Left ventricle myocardium inferior (tissue), 1 donor: ENCODE results near the gene PDE6G. TPM values are rescaled to one million over a fixed set of nuclear protein-coding genes. Genes with fewer than 3 reads are reported as not detected.

Experiments
- DNase-seq: peaks from one replicate; pipeline ENCODE4 v3.0.0-alpha.2; 2020
- H3K27ac ChIP-seq: fragments of 200-600 bp; replicated peaks from 2 replicates; pipeline ENCODE4 v1.8.0; 2021
- H3K27me3 ChIP-seq: fragments of 200-600 bp; 2 replicates; pipeline ENCODE4 v1.8.0; 2021; ENCODE audit warnings: low read depth
- H3K36me3 ChIP-seq: fragments of 200-600 bp; 2 replicates; pipeline ENCODE4 v1.8.0; 2021
- H3K4me1 ChIP-seq: fragments of 200-600 bp; 2 replicates; pipeline ENCODE4 v1.8.0; 2021
- H3K4me3 ChIP-seq: fragments of 200-600 bp; 2 replicates; pipeline ENCODE4 v1.8.0; 2021; ENCODE audit warnings: mild to moderate bottlenecking, moderate library complexity
- H3K9me3 ChIP-seq: fragments of 200-600 bp; replicated peaks from 2 replicates; pipeline ENCODE4 v1.8.0; 2021
- intact Hi-C: fragments of 100-400 bp; cut with micrococcal nuclease; formaldehyde crosslinking; loops from one replicate; pipeline ENCODE4 v1.11.0; 2022
- total RNA-seq: library from RNA; stranded (reverse); fragmentation: NEBNext Ultra II Directional; extraction: Animal tissue kit (Norgen Biotek cat#: 25700); gene quantifications from one replicate; pipeline ENCODE4 v1.2.1, GENCODE V29; 2021
- TF ChIP-seq, protein P1 (sequence below): fragments of 200-600 bp; IDR thresholded peaks from 2 replicates; pipeline ENCODE4 v1.8.0; 2021; ENCODE audit warnings: antibody characterized with exemption, mild to moderate bottlenecking, borderline replicate concordance
- donor health status: DM: no; HTN: yes; CAD: no; lungs with severe emphysema.

PDE6G gene
- total RNA-seq, 1 donor from 2014 or later: not detected

DNA sequence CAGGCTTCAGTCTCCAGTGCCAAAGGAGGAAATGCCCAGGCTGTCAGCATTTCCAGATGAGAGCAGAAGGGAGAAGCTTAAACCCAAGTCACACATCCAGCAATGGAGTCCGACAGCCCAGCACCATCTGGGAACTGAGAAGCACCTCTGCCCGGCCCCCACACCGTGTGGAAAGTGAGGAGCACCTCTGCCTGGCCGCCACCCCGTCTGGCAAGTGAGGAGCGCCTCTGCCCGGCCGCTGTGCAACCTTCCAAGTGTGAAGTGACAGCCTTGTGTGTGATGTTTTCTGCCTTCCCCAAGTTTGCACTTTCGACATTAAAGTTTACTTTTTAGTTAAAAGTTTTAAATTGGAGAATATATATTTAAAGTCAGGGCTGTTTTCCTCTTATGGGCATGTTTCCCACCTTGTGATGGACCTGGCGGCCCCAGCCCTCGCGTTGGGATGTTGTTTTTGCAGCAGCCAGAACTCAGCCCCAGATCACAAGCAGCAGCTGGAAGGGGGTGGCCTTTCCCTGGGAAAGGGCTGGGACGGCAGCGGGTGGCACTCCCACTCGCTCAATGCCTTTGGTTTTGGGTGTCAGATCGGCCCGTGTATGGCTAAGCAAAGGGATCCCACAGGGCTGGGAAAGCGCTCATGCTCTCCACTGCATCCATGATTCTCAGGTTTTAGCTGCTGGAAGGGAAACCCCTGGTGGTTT, 17.4 kb upstream of the PDE6G start:
- H3K4me1 ChIP-seq: no peaks in the 10 kb centered on the region
- H3K36me3 ChIP-seq: peaks cover 51% of the 10 kb centered on the region
- intact Hi-C loops: no loop called here
- no peaks in the 10 kb centered on the region for H3K27me3 ChIP-seq
- no peak for DNase-seq
- H3K9me3 ChIP-seq: no peaks in the 10 kb centered on the region
- H3K27ac ChIP-seq: no peak overlapping the region
- no peak overlapping the region for H3K4me3 ChIP-seq
- TF ChIP-seq, protein P1, sequence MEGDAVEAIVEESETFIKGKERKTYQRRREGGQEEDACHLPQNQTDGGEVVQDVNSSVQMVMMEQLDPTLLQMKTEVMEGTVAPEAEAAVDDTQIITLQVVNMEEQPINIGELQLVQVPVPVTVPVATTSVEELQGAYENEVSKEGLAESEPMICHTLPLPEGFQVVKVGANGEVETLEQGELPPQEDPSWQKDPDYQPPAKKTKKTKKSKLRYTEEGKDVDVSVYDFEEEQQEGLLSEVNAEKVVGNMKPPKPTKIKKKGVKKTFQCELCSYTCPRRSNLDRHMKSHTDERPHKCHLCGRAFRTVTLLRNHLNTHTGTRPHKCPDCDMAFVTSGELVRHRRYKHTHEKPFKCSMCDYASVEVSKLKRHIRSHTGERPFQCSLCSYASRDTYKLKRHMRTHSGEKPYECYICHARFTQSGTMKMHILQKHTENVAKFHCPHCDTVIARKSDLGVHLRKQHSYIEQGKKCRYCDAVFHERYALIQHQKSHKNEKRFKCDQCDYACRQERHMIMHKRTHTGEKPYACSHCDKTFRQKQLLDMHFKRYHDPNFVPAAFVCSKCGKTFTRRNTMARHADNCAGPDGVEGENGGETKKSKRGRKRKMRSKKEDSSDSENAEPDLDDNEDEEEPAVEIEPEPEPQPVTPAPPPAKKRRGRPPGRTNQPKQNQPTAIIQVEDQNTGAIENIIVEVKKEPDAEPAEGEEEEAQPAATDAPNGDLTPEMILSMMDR: no peak

DNA sequence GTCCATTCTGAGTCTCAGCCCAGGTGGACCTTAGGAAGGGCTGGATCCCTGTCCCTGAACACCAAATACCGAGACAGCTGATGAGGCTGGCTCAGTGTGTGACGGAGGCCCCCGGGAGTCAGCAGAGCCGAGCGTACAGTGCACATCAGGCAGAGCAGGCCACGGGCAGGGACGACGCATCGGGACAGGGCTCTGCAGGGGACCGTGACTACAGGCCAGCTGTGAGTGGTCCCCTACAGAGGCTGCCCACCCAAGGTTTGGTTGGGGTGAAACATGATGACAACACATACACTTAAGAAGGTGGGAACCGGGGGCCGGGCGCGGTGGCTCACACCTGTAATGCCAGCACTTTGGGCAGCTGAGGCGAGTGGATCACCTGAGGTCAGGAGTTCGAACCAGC, 16.6 kb upstream of the PDE6G start:
- intact Hi-C loops: no loop called here
- no peak overlapping the region for H3K4me3 ChIP-seq
- H3K4me1 ChIP-seq: peaks cover 5% of the 10 kb centered on the region
- H3K27ac ChIP-seq: no peak overlapping the region
- TF ChIP-seq, protein P1: no peak
- no peak for DNase-seq
- no peaks in the 10 kb centered on the region for H3K9me3 ChIP-seq
- no peaks in the 10 kb centered on the region for H3K27me3 ChIP-seq
- peaks cover 55% of the 10 kb centered on the region for H3K36me3 ChIP-seq

DNA sequence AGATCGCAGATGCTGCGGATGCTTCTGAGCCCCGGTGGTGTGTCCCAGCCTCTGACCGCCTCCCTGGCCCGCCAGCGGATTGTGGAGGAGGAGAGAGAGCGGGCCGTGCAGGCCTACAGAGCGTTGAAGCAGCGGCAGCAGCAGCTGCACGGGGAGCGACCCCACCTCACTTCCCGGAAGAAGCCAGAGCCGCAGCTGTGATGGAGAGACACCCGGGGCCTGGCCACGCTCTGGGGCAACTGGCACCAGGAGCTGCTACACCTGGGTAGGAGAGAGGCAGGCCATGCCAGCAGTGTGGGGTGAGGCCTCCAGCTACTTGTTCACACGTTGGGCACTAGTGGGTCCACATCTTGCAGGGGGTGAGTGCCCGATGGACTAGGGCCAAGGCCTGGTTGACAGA, 16.2 kb upstream of the PDE6G start:
- TF ChIP-seq, protein P1: no peak
- peaks cover 55% of the 10 kb centered on the region for H3K36me3 ChIP-seq
- H3K27ac ChIP-seq: no peak overlapping the region
- H3K4me1 ChIP-seq: peaks cover 10% of the 10 kb centered on the region
- no peak for DNase-seq
- no peaks in the 10 kb centered on the region for H3K27me3 ChIP-seq
- H3K9me3 ChIP-seq: no peaks in the 10 kb centered on the region
- no peak overlapping the region for H3K4me3 ChIP-seq
- intact Hi-C loops: no loop called here

DNA sequence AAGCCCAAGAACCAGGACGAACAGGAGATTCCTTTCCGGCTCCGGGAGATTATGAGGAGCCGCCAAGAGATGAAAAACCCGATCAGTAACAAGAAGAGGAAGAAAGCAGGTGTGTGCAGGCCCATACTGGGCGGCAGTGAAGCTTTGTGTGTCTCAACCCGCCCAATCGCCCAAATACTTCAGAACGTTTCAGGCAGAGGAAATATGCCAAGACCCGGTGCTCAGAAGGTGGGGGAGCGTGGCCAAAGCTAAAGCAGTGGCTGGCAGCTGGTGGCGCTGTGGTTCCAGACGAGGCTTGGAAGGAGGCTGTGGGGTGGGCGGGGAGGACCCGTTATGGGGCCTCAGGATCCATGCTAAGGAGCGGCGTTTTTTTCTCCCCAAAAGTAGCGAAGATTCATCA, 11.4 kb upstream of the PDE6G start:
- H3K9me3 ChIP-seq: no peaks in the 10 kb centered on the region
- no peak for DNase-seq
- peak overlapping the region; percentile 95 for H3K4me3 ChIP-seq
- H3K36me3 ChIP-seq: peaks cover 47% of the 10 kb centered on the region
- TF ChIP-seq, protein P1: no peak
- intact Hi-C loops: no loop called here
- H3K27ac ChIP-seq: no peak overlapping the region
- no peaks in the 10 kb centered on the region for H3K27me3 ChIP-seq
- H3K4me1 ChIP-seq: peaks cover 34% of the 10 kb centered on the region

DNA sequence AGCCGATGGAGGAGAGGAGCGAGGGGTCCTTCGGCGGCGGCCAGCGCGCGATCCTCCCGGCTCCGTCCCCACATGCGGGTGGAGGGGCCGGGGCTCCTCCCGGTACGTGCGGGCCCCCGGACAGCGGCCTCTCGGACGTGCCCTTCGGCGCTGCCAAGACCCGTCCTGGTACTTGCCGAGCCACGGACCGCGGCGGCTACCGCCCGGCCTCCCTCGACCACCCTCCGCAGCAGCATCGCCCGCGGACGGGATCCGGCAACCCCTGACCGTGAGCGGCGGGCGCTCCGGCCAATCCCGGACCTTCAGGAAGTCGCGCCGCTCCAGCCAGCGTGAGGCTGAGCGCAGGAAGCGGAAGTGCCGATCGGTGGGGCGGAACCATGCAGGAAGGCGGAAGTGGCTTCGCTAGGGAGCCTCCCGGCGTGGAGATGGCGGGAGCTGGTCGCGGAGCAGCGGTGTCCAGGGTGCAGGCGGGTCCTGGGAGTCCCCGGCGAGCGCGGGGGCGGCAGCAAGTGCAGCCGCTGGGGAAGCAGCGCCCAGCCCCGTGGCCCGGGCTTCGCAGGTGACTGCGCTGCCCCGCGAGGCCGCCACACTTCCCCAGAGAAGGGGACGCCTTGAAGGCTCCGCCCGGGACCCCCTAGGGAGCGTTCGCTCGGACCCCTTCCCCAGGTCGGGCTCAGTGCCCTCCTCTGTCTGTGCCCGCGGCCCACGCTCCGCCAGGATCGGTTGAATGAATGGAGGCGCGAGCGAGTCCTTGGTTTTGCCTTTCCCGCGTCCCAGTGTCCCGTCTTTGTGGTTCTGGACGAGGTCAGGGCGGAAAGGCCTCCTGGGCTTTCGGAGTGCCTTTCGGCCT, 10.2 kb upstream of the PDE6G start, which contains the start of the genes CCDC137 and OXLD1:
TSS of gene CCDC137 (plus strand) at position 396 of the 850 bp plus-strand sequence. CDS start at position 426, 30 bp downstream.
TSS of gene OXLD1 (minus strand) at position 264 of the 850 bp plus-strand sequence. CDS start at position 236, 28 bp downstream.
- TF ChIP-seq, protein P1: no peak
- no peaks in the 10 kb centered on the region for H3K9me3 ChIP-seq
- peaks cover 35% of the 10 kb centered on the region for H3K36me3 ChIP-seq
- H3K4me3 ChIP-seq: peak within 1 kb of the TSS; percentile 95
- H3K27me3 ChIP-seq: no peaks in the 10 kb centered on the region
- intact Hi-C loops: no loop called here
- DNase-seq: peak; percentile 98
- peaks cover 34% of the 10 kb centered on the region for H3K4me1 ChIP-seq
- peak within 1 kb of the TSS; percentile 90 for H3K27ac ChIP-seq
